Renal cortex interstitium (tissue), 11 donors: ENCODE data around the gene SNX3. TPM values are rescaled to one million over a fixed set of nuclear protein-coding genes. Genes with fewer than 3 reads are reported as not detected.

Experiments
- DNase-seq, 11 donors: peaks; one replicate each; pipeline ENCODE4 v3.0.0-alpha.2; 2013; ENCODE audit warnings: low read depth in 9 of 11, low spot score in 4 of 11; ENCODE audit errors: extremely low read depth in 1 of 11
- polyA plus RNA-seq, 3 donors: library from polyadenylated mRNA; unstranded; fragments of 120-200 nt; gene quantifications; one replicate each; pipeline ENCODE4 v1.2.1, GENCODE V29; 2013; ENCODE audit not compliant: insufficient read length in 3 of 3

Gene SNX3
- polyA plus RNA-seq, 3 donors: 193 to 229 (median 223) TPM

- DNase-seq: no peak
Measured at GRCh38 chr6:108236791-108237190, 24.0 kb downstream of the SNX3 start.

- DNase-seq: no peak
Measured at GRCh38 chr6:108235127-108235526, 25.7 kb downstream of the SNX3 start.

- no peak for DNase-seq
Measured at GRCh38 chr6:108228416-108228815, 32.4 kb downstream of the SNX3 start.

DNA sequence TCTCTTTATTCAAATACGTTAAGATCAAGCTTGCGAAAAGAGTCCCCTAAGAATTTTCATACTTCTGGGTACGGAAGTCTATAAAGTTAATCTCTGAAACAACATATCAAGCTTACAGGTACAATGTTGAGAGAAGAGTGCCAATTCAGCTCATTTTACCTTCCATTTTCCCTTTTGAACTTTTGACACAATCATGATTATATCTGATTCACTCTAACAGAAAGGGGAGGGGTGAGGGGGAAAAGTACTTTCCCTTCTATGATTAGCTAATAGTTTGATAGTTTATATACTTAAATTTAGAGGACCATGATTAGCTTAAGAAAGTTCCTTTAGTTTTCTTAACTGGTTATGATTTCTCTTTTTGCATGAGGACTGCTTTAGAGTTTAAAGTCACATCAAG is 33.5 kb downstream of the SNX3 start:
- no peak for DNase-seq

GRCh38 chr6:108222504-108222903 is 38.3 kb downstream of the SNX3 start:
- no peak for DNase-seq

GRCh38 chr6:108222064-108222463 is 38.8 kb downstream of the SNX3 start:
- no peak for DNase-seq

- DNase-seq: no peak
Measured at GRCh38 chr6:108211671-108212070, 49.2 kb downstream of the SNX3 start.

GRCh38 chr6:108210556-108210955 is 50.3 kb downstream of the SNX3 start:
- DNase-seq: no peak

- no peak for DNase-seq
Measured at GRCh38 chr6:108209738-108210137, 51.1 kb downstream of the SNX3 start.

DNA sequence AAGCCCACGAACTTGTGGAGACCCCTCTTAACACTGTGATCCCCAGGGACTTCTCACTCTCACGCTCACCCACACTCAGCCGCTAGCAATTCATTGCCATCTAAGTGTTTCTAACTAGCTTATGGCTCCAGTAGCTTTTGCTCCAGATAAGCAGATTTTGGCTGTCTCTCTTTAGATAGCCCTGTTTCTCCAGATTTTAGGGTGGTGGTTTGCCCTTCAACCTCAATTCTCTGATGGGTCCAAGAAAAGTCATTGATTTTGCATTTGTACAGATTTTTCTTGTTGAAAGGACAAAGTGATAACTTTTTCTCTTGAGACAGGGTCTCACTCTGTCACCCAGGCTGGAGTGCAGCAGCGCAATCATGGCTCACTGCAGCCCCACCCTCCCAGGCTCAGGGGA is 53.8 kb downstream of the SNX3 start:
- DNase-seq: no peak

DNA sequence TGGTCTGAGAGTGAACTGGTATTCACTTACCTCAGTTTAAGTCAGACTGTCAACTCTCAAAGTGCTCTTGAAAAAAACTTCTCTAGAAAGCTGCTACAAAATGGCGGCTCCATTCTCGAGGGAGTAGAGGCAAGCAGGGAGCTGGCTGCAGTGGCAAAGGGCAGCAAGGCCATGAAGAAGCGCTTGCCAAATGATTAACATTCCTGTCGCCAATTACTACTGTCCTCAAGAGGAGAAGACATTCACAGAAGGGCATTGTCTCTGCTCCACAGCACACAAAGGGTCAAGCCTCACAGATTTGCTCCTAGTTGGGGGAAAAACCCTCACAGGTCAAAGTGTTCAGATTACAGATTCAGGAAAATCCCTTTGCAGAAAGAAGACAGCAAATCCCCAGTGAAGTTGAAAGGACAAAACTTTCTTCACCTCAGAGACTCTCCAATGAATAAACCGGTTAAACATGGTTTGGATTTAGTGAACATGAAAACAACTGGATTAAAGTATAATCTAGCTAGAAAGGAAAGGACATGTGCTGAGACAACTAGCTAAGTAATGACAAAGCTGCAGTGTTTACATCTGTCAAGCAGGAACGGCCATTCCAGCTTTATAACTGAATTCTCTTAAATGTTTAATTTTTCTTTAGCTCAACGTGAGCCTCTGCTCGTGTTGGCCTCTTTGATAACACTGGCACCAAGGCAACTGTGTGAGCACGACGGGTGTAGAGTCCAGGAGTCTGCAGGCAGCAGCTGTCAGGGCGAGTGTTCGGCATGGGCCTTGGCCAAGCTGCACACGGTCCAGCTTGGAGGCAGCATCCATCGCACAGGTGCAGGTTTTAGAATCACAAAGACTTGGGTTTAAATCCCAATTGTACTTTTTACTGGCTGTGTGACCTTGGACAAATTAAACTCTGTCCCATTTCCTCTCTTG is 57.4 kb downstream of the SNX3 start:
- DNase-seq: peak in 1 of 11 donors; percentile 11

GRCh38 chr6:108200631-108201030 is 60.2 kb downstream of the SNX3 start:
- peak in 1 of 11 donors; percentile 12 for DNase-seq

GRCh38 chr6:108200186-108200585 is 60.7 kb downstream of the SNX3 start:
- DNase-seq: no peak

DNA sequence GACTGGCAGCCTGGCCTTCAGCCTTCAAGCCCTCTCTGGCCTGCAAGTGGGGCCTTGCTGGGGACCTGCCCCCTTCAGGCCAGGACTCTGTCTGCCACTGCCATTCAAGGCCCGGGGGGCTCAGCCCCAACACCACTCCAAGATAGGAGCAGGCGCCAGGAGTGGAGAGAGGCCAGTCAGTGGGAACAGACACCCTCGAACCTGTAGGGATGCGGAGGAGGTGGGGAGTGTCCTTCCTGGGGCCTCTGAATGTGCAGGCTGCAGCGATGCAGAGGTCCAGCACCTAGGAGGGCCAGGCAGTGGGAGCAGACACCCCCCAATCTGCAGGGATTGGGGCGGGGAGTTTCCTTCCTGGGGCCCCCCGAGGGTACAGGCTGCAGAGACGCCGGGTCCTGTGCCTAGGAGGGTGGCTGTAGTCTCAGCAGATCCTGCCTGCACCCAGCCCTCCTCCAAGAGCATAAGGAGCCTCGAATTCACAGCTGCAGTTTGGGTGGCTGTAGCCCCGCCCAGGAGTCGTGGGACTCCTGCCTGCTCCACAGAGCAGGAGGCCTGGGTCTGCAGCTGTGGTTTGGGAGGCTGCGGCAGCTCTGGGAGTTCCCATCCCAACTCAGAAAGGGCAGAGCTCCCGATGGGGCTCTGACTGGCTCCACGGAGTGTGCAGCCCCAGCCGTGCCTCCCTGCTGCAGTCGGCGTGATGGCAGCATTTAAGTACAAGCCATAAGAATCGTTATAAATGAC is 61.9 kb downstream of the SNX3 start:
- no peak for DNase-seq

- DNase-seq: no peak
Measured at GRCh38 chr6:108195209-108195608, 65.6 kb downstream of the SNX3 start.

DNA sequence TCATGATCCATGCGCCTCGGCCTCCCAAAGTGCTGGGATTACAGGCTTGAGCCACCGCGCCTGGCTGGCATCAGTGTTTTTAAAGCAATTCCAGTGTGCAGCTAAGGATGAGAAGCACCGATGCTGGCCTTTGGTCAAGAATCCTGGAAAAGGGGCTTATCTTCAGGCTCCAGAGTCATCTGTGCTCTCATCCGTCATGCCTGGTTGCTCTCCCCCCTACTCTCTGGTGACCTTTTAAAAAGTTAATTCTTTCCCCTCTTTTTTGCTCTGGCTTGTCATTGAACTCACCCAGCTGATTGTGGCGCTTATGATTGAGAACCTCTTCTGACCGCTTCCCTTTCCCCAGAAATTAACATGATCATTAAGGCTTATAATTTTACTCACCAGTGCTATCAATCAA is 66.3 kb downstream of the SNX3 start:
- no peak for DNase-seq

DNA sequence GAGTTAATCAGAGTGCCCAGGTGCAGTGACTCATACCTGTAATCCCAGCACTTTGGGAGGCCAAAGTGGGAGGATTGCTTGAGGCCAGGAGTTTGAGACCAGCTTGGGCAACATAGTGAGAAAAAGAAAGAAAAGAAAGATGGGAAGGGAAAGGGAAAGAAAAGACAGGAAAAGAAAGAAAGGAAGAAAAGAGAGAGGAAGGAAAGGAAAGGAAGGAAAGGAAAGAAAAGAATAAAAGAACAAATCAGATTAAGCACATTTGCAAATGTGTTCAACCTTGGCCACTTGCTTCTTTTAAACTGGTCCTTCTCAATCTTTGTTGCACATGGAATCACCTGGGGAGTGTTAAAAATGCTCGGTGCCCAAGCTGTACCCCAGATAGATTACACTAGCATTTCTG is 67.0 kb downstream of the SNX3 start:
- DNase-seq: no peak

GRCh38 chr6:108193131-108193530 is 67.7 kb downstream of the SNX3 start:
- no peak for DNase-seq

GRCh38 chr6:108187519-108187918 is 73.3 kb downstream of the SNX3 start:
- DNase-seq: no peak

DNA sequence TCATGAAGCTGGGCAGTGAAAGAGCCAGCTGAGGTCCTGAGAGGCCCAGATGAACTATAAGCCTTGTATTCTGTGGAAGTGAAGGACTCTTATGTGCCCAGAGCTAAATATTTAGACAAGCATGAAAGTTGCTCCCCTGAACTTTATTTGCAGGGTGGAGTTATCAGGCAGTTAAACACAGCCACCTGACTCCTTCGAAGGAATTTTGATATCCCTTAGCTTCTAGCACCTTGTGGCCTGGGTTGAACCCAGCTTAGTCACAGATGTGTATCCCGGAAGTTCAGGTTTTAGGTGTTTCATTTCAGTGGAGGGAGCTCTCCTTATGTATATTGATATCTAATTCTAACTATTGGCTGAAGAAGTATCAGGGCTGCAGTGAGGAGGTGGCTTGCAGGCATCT is 74.6 kb downstream of the SNX3 start:
- DNase-seq: no peak
